GM21576 (cell line): ENCODE measurements around the gene WNK2.
"Not testable (repeated sequence)": the region's sequence is repeated elsewhere in the genome, so short reads cannot be mapped to it uniquely, and the experiment has no call there.

Experiments
- ATAC-seq: cut with Tn5 transposase; IDR thresholded peaks from one replicate; pipeline ENCODE4 v1.9.1; 2021; ENCODE audit warnings: mild to moderate bottlenecking, moderate library complexity; ENCODE audit not compliant: unreplicated experiment

Gene WNK2

GRCh38 chr9:93183663-93184431 lies at the start of gene WNK2:
Gene WNK2 (plus strand): TSS chr9:93184139. CDS start chr9:93184930, 791 bp downstream.
- no peak for ATAC-seq

- ATAC-seq, result no peak
Measured at GRCh38 chr9:93134740-93135444, 49.0 kb upstream of the WNK2 start.

GRCh38 chr9:93136011-93136440 lies 47.9 kb upstream of the WNK2 start:
- ATAC-seq, result no peak

DNA sequence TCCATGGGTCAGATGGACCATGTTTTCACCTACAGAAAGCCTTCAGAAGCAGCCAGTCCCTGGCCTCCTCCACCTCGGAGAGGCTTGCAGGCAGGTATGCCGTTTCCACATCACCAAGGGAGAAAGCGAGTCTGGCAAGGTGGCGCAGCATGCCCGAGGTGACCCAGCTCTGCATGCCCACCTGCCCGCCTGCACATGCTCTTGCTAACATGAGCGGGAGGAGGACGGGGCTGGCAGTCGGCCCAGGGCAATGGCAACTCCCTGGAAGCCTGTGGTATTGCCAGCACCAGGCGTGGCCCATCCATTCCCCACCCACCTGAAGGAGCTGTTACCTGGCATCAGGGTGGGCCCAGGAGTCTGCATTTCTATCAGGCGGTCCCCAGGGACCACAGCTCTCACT lies 46.6 kb upstream of the WNK2 start:
- ATAC-seq, result no peak

DNA sequence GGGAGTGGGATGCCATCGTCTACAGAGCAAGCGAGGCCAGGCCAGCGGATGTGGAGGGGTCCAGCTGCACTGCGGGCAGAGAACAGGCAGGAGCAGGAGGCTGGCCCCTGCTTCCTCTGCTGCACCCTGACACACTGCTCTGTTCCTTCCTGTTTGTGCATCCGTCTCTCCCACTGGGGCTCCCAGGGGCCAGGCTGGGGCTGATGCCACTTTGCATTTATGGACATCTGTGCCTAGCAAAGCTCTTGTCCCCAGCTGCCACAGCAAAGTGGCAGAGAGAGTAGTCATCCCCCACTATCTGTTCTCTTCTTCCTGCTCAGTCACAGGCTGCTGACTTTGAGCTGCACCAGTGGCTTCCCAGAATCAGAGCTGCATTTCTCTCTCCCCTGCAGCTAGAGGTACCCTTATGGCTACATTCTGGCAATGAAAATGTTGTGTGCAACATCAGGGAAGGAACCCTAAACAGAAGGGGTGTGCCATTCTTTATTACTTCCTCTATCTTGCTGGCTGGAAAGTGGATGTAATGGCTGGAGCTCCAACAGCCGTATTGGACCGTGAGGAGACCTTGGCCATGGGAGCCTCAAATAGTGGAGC lies 45.7 kb upstream of the WNK2 start:
- ATAC-seq, result no peak

DNA sequence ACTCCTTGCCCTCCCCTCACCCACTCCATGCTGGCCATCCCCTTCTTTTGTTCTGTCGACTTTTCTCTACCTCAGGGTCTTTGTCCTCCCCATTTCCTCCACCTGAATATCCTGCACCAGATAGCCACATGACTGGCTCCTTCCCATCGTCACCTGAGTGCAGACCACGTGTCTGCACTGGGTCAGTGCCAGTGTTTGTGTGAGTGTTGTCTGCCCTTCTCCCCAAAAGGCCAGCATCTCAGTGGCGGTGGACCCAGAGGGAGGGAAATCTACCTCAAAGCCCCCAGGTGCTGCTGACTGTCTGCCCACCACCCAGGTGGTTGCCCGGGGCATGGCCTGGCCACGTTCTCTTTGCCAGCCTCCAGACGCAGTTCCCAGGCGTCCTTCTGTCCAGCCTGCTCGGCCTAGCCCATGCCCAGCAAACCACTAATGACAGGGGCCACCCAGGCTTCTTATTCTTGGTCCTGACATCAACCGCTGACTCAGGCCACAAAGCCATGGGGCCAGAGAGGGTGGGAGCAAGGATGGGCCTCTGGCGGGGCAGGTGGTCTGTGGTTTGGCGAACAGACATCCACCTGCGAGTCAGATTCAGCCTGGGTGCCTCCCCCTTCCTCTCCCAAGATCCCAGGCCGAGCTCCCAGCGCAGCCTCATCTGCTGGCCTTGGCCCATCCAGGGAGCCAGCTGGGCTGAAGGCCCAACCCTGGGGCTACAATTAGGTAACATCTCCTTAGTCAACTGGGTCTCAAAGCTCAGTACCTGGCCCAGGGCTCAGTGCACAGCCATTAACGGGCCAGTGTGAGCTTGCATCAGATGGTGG lies 44.4 kb upstream of the WNK2 start:
- ATAC-seq, result no peak

- no peak for ATAC-seq
Measured at GRCh38 chr9:93141771-93142483, 42.0 kb upstream of the WNK2 start.

DNA sequence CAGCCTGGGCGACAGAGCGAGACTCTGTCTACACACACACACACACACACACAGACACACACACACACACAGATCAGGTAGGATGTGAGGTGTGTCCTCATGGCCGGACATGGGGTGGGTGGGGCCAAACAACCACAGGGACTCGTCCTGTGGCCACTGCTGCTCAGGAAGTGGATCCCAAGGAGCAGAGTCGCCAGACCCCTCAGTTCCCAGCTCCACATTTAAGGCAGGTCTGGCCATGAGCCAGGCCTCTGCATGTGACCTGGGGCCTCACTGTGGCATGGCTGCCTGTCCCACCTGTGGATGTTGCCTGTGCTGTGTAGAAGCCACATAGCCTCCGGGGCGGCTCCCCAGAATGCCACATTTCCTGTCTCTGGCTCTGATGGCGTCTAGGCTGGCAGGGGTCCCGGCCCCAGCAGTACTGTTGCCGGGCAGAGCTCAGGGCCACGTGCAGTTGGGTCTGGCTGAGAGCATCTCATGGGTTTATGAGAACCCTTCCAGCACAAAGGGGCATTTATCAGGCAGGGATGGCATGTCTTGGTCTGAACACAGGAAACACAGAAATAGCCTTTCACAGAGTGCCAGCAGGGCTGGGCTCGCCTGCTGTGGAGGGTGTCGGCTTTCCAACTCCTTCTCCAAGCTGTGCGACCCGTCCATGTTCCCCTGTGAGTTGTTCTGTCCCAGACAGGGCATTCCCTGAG lies 40.0 kb upstream of the WNK2 start:
- ATAC-seq, result no peak

DNA sequence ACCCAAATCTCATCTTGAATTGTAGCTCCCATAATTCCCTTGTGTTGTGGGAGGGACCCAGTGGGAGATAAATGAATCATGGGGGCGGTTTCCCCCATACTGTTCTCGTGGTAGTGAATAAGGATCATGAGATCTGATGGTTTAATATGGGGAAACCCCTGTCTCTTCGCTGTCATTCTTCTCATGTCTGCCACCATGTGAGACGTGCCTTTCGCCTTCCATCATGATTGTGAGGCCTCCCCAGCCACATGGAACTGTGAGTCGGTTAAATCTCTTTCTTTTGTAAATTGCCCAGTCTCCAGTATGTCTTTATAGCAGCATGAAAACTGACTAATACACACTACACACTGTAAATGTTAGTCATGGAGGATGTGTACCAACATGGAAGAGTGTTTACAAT lies 37.2 kb upstream of the WNK2 start:
- ATAC-seq, result not testable (repeated sequence)

DNA sequence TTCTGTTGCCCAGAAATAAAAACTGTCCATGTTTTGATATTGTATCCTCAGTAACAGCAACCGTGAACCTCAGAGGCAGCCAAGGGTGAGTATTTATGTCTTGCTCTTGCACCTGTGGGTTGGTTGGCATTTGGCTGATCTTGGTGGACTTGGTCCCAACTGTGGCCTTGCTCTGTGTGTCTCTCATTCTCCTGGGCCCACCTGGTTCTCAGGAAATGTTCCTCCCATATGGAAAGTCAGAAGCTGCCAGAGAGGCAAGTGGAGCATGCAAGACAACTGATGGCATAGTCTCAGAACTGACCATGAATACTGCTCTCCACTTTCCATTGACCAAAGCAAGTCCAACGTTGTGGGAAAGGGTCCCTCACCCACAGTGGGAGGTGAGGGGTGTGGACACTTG lies 36.3 kb upstream of the WNK2 start:
- no peak for ATAC-seq

DNA sequence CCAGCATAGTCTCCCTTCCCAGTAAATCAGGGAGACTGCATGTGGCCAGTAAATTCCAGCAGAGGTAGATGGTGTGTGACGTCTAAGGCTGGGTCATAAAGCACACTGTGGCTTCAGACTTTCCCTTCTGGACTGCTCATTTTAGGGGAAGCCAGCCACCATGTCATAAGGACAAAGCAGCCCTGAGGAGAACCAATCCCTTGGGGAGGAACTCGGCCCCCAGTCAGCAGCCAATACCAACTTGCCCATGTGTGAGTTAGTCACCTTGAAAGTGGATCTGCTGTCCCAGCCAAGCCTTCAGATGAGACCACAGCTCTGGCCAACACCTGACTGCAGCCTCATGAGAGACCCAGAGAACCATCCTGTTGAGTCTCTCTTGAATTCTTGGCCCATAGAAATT lies 35.2 kb upstream of the WNK2 start:
- ATAC-seq, result no peak

GRCh38 chr9:93149361-93149760 lies 34.6 kb upstream of the WNK2 start:
- ATAC-seq, result no peak

- ATAC-seq, result no peak
Measured at GRCh38 chr9:93151097-93151784, 32.7 kb upstream of the WNK2 start.

GRCh38 chr9:93154293-93154903 lies 29.5 kb upstream of the WNK2 start:
- ATAC-seq, result no peak

DNA sequence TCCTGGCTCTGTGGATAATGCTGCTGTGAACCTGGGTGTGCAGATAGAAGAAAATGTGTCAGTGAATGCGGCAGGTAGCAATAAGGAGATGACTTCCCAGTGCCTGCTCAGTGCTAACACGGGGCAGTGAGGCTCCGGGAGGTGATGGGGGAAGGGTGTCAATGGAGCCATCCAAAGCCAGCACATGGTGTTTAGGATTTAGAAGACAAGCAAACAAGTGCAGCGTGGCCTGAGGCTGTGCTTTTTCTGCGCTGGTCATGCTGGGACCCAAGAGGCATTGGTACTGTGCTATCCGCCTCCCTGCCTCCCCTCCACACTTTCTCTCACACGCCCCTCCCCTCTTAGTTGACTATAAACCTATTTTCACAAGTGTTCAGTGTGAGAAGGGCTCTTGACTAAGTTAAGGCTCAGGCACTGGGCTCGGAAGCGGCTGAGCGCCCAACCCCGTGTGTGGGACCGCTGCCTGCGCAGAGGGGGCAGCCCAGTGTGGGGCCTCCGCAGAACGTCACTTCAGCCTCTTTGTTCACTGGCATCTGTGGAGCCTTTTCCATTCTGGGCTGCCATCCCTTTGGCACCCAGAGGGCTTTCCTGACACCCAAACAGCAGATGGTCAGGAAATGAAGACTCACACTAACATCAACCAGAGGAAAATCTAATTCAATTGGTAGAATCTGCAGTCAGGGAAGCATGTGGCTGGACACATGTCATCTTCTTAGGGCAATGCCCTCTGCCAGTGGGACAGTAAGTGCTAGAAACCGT lies 28.0 kb upstream of the WNK2 start:
- ATAC-seq, result no peak

DNA sequence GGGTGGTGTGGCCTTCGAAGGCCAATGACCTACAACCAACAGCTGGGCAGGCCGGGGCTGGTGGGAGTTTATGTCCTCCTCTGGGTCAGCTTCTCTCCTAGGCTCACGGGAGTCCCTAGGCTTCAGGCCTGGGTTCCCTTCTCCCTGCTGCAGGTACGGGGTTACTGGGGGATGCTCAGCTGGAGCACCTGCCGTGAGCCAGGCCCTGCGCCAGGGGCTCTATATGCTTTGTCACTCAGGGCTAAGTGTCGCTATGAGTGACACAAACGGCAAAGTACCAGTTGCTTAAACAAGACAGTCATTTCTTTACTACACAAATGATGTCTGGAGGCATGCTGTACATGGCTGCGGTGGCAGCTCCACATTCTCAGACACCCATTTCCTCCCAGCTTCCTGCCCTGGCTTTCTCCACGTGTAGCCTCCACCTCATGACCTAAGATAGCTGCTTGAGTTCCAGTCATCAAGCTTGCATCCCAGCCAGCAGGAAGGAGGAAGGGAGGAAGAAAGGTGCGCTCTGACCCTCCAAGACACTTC lies 27.4 kb upstream of the WNK2 start:
- ATAC-seq, result no peak

GRCh38 chr9:93159601-93160471 lies 24.1 kb upstream of the WNK2 start:
- peak; percentile 78 for ATAC-seq
